NCI-H187 treated with DMSO at 0.1 percent for 48 hours (cell line): Measurements from ENCODE around the gene FRMPD2.
"Not testable (repeated sequence)": the region's sequence is repeated elsewhere in the genome, so short reads cannot be mapped to it uniquely, and the experiment has no call there.

ENCODE experiments used
- DNase-seq: peaks from one replicate; lab custom pipeline; 2025; lab: John Stamatoyannopoulos, UW

Gene FRMPD2

GRCh38 chr10:48231699-48232315 lies 42.7 kb downstream of the FRMPD2 start:
- no peak for DNase-seq

GRCh38 chr10:48231178-48231577 lies 43.3 kb downstream of the FRMPD2 start:
- no peak for DNase-seq

GRCh38 chr10:48227213-48227612 lies 47.3 kb downstream of the FRMPD2 start:
- DNase-seq = no peak

GRCh38 chr10:48224979-48225560 lies 49.4 kb downstream of the FRMPD2 start:
- DNase-seq = no peak

- DNase-seq = no peak
Measured at GRCh38 chr10:48224296-48224695, 50.2 kb downstream of the FRMPD2 start.

GRCh38 chr10:48221814-48222213 lies 52.7 kb downstream of the FRMPD2 start:
- DNase-seq = no peak

GRCh38 chr10:48221031-48221430 lies 53.5 kb downstream of the FRMPD2 start:
- DNase-seq = not testable (repeated sequence)

GRCh38 chr10:48219194-48219593 lies 55.3 kb downstream of the FRMPD2 start:
- DNase-seq = no peak

GRCh38 chr10:48216744-48217143 lies 57.8 kb downstream of the FRMPD2 start:
- DNase-seq = no peak

- DNase-seq = no peak
Measured at GRCh38 chr10:48216204-48216505, 58.3 kb downstream of the FRMPD2 start.

GRCh38 chr10:48215486-48216203 lies 58.9 kb downstream of the FRMPD2 start:
- no peak for DNase-seq

- DNase-seq = no peak
Measured at GRCh38 chr10:48214716-48215485, 59.6 kb downstream of the FRMPD2 start.

- no peak for DNase-seq
Measured at GRCh38 chr10:48213047-48213446, 61.4 kb downstream of the FRMPD2 start.

- DNase-seq = no peak
Measured at GRCh38 chr10:48211777-48212176, 62.7 kb downstream of the FRMPD2 start.

GRCh38 chr10:48210966-48211365 lies 63.5 kb downstream of the FRMPD2 start:
- no peak for DNase-seq

- no peak for DNase-seq
Measured at GRCh38 chr10:48210391-48210790, 64.1 kb downstream of the FRMPD2 start.

- no peak for DNase-seq
Measured at GRCh38 chr10:48209241-48209640, 65.3 kb downstream of the FRMPD2 start.

- no peak for DNase-seq
Measured at GRCh38 chr10:48207853-48208252, 66.6 kb downstream of the FRMPD2 start.

- no peak for DNase-seq
Measured at GRCh38 chr10:48206482-48207250, 67.8 kb downstream of the FRMPD2 start.

- DNase-seq = no peak
Measured at GRCh38 chr10:48205918-48206317, 68.6 kb downstream of the FRMPD2 start.

GRCh38 chr10:48199580-48200377 lies 74.7 kb downstream of the FRMPD2 start:
- DNase-seq = no peak
